Measurements from ENCODE around the gene MMP2.

Gene MMP2

GRCh38 chr16:55473587-55473986 lies 5.4 kb upstream of the MMP2 start:
- Mint-ChIP-seq H3K4me3 (no peak overlapping the region), H3K27me3 (peaks cover 47% of the 10 kb centered on the region), H3K27ac (ENCODE audit: low read depth) (no peak overlapping the region), H3K36me3 (ENCODE audit: insufficient read depth) (no peaks in the 10 kb centered on the region), H3K4me1 (peaks cover 6% of the 10 kb centered on the region), H3K9me3 (no peaks in the 10 kb centered on the region)
- DNase-seq (ENCODE audit: low spot score in 2 of 2): no peak
- ATAC-seq (replicated peaks; ENCODE audit: extremely low read depth, poor library complexity, severe bottlenecking): no peak

GRCh38 chr16:55474821-55475220 lies 4.2 kb upstream of the MMP2 start:
- Mint-ChIP-seq H3K9me3 (no peaks in the 10 kb centered on the region), H3K27ac (ENCODE audit: low read depth) (no peak overlapping the region)
- no peak for DNase-seq (ENCODE audit: low spot score in 2 of 2)

DNA sequence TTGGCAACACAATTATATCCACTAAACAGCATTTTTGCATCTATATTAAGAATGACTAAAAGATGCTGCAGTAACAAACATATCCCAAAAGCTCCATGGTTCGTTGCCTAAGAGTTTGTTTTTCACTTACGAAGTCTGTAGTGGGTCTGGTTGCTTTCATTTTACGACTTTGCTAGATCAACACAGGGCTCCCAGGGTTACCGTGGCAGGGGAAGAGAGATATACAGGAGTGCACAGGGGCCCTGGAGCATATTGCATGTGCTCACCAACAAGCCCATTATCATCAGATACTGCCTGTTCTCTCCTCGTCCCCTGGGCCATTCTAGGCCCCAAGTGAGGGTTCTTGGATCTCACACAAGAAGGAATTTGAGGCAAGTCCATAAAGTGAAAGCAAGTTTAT lies 3.1 kb upstream of the MMP2 start:
- Mint-ChIP-seq H3K27me3 (peaks cover 70% of the 10 kb centered on the region), H3K36me3 (ENCODE audit: insufficient read depth) (no peaks in the 10 kb centered on the region), H3K27ac (ENCODE audit: low read depth) (no peak overlapping the region), H3K4me1 (peaks cover 6% of the 10 kb centered on the region), H3K4me3 (no peak overlapping the region), H3K9me3 (no peaks in the 10 kb centered on the region)
- ATAC-seq (replicated peaks; ENCODE audit: extremely low read depth, poor library complexity, severe bottlenecking) (no peak), DNase-seq (ENCODE audit: low spot score in 2 of 2) (no peak)

More at GRCh38 chr16:55474821-55475220, 4.2 kb upstream of the MMP2 start:
- no peak for ATAC-seq (replicated peaks; ENCODE audit: extremely low read depth, poor library complexity, severe bottlenecking)
- Mint-ChIP-seq H3K4me3 (no peak overlapping the region), H3K36me3 (ENCODE audit: insufficient read depth) (no peaks in the 10 kb centered on the region), H3K27me3 (peaks cover 59% of the 10 kb centered on the region), H3K4me1 (peaks cover 6% of the 10 kb centered on the region)

GRCh38 chr16:55476625-55477533 lies 2.1 kb upstream of the MMP2 start:
- no peak overlapping the region for H3K4me3 Mint-ChIP-seq
- ATAC-seq (replicated peaks; ENCODE audit: extremely low read depth, poor library complexity, severe bottlenecking) (no peak), DNase-seq (ENCODE audit: low spot score in 2 of 2) (no peak)
- no peaks in the 10 kb centered on the region for H3K36me3 Mint-ChIP-seq (ENCODE audit: insufficient read depth)
- peaks cover 6% of the 10 kb centered on the region for H3K4me1 Mint-ChIP-seq
- no peaks in the 10 kb centered on the region for H3K9me3 Mint-ChIP-seq
- H3K27me3 Mint-ChIP-seq: peaks cover 66% of the 10 kb centered on the region
- H3K27ac Mint-ChIP-seq (ENCODE audit: low read depth): no peak overlapping the region

GRCh38 chr16:55477736-55478135 lies 1.3 kb upstream of the MMP2 start:
- DNase-seq (ENCODE audit: low spot score in 2 of 2): no peak
- Mint-ChIP-seq H3K9me3 (no peaks in the 10 kb centered on the region), H3K27ac (ENCODE audit: low read depth) (no peak overlapping the region), H3K27me3 (peaks cover 66% of the 10 kb centered on the region), H3K36me3 (ENCODE audit: insufficient read depth) (no peaks in the 10 kb centered on the region), H3K4me3 (no peak overlapping the region), H3K4me1 (peaks cover 6% of the 10 kb centered on the region)
- no peak for ATAC-seq (replicated peaks; ENCODE audit: extremely low read depth, poor library complexity, severe bottlenecking)

DNA sequence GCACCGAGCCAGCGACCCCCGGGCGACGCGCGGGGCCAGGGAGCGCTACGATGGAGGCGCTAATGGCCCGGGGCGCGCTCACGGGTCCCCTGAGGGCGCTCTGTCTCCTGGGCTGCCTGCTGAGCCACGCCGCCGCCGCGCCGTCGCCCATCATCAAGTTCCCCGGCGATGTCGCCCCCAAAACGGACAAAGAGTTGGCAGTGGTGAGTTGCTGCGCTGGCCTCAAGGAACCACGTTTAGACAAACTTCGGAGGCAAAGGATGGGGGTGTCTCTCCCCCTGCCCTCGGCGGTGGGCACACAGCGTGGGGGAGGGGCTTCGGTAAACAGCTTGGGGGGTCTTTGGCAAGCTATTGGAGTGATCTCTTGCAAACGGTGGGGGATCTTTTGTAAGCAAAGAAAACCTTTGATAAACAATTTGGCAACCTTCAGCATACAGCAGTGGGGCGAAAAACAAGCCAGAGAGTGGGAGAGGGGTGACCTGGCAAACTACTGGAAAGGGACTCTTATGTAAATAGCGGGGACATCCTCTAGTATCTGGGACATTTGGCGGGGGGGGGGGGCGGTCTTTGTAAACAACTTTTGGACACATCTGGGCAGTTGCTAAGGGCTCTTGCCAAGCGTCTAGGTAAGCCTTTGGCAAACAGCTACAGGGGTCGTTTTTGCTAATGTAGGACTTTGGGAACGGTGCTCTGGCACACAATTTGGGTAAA lies 587 bp downstream of the MMP2 start:
- no peak overlapping the region for H3K27ac Mint-ChIP-seq (ENCODE audit: low read depth)
- peaks cover 70% of the 10 kb centered on the region for H3K27me3 Mint-ChIP-seq
- peaks cover 2% of the 10 kb centered on the region for H3K9me3 Mint-ChIP-seq
- no peaks in the 10 kb centered on the region for H3K36me3 Mint-ChIP-seq (ENCODE audit: insufficient read depth)
- DNase-seq (ENCODE audit: low spot score in 2 of 2): no peak
- H3K4me1 Mint-ChIP-seq: peaks cover 6% of the 10 kb centered on the region
- H3K4me3 Mint-ChIP-seq: no peak overlapping the region
- ATAC-seq (replicated peaks; ENCODE audit: extremely low read depth, poor library complexity, severe bottlenecking): no peak

DNA sequence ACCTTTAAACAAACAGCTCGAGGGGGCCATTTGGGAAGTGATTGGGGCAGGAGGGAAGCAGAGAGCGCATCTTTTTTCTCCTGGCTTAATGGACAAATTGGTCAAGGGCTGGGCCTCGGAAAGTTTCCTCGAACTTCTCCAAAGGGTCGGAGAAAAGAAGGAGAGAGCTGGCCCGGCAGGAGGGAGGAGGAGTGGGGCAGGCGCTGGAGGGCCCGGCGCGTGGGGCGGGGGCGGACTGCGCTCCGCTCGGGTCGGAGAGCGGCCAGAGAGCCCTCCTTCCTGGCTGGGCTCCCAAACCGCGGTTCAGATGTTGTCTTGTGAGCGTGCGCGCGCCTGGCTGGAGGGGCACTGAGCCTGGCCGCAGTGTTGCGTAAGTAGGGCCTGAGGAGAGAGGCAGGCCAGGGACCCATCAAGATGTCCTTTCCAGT lies 1.2 kb downstream of the MMP2 start:
- ATAC-seq (replicated peaks; ENCODE audit: extremely low read depth, poor library complexity, severe bottlenecking) (no peak), DNase-seq (ENCODE audit: low spot score in 2 of 2) (no peak)
- peaks cover 7% of the 10 kb centered on the region for H3K9me3 Mint-ChIP-seq
- no peaks in the 10 kb centered on the region for H3K36me3 Mint-ChIP-seq (ENCODE audit: insufficient read depth)
- H3K4me1 Mint-ChIP-seq: peaks cover 6% of the 10 kb centered on the region
- no peak overlapping the region for H3K4me3 Mint-ChIP-seq
- H3K27me3 Mint-ChIP-seq: peaks cover 74% of the 10 kb centered on the region
- H3K27ac Mint-ChIP-seq (ENCODE audit: low read depth): no peak overlapping the region

DNA sequence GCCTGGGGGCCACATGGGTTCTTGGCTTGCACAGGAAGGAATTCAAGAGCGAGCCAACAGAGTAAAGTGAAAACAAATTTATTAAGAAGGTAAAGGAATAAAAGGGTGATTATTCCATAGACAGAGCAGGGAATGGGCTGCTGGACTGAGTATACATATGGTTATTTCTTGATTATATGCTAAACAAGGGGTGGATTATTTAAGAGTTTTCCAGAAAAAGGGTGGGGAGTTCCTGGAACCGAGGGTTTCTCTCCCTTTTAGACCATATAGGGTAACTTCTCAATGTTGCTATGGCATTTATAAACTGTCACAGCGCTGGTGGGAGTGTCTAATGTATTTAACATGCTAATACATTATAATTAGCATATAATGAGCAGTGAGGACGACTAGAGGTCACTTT lies 2.0 kb downstream of the MMP2 start:
- Mint-ChIP-seq H3K27me3 (peaks cover 66% of the 10 kb centered on the region), H3K9me3 (peaks cover 7% of the 10 kb centered on the region), H3K4me3 (no peak overlapping the region), H3K36me3 (ENCODE audit: insufficient read depth) (no peaks in the 10 kb centered on the region), H3K27ac (ENCODE audit: low read depth) (no peak overlapping the region), H3K4me1 (peaks cover 2% of the 10 kb centered on the region)
- DNase-seq (ENCODE audit: low spot score in 2 of 2): no peak
- ATAC-seq (replicated peaks; ENCODE audit: extremely low read depth, poor library complexity, severe bottlenecking): no peak

DNA sequence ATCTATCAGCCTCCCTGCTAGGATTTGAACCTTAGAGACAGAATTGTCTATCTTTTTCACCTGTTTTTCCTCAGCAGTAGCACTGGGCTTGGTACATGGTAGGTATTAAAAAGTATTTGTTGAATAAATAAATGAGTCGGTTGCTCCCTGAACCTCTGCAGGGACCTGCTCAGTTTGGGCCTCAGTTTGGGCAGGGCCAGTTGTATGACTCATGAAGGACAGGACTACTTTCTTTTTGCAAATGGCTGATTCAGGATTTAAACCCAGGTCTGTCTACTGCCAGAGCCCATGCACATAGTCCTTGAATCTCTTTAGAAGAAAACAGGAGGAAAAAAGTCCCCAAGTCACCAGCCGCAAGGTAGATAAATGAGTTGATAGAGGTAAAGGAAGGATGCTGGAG lies 3.1 kb downstream of the MMP2 start:
- Mint-ChIP-seq H3K9me3 (peaks cover 7% of the 10 kb centered on the region), H3K27me3 (peaks cover 58% of the 10 kb centered on the region), H3K27ac (ENCODE audit: low read depth) (no peak overlapping the region), H3K36me3 (ENCODE audit: insufficient read depth) (no peaks in the 10 kb centered on the region), H3K4me3 (no peak overlapping the region), H3K4me1 (no peaks in the 10 kb centered on the region)
- ATAC-seq (replicated peaks; ENCODE audit: extremely low read depth, poor library complexity, severe bottlenecking) (no peak), DNase-seq (ENCODE audit: low spot score in 2 of 2) (no peak)

DNA sequence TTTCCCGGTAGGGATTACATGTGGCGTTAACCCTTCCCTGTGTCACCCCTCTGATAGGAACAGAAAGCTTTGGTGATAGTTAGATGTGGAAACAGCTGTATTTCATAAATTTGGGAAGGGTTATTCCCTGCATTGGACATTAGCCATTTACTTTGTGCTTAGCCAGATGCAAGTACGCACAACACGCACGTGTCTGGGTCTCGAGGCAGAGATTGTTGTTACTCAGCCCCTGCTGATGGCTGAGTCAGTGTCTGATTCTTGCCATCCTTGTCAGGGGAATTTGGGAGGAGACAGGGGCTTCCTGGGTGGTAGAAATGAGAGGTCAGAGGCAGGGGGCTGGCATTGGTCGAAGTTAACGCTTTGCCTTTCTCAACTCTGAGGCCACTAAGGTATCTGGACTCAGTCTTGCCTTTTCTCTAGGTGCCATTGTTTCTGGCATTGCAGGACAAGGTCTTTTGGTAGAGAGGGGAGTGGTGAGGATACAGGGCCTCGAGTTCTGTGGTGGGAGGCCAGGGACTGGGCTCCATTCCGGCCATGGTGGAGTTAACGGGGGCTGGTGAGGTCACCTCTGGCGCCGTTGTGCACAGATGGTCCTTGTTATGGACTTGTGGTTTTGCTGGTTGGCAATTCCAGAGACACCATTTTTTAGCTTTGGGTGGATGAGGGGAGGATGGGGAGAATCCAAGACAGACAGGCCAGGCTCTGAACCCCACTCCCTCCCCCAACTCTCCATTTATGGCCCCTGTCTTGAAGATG lies 8.2 kb downstream of the MMP2 start:
- Mint-ChIP-seq H3K27me3 (peaks cover 24% of the 10 kb centered on the region), H3K4me1 (no peaks in the 10 kb centered on the region), H3K27ac (ENCODE audit: low read depth) (no peak overlapping the region), H3K36me3 (ENCODE audit: insufficient read depth) (no peaks in the 10 kb centered on the region), H3K4me3 (no peak overlapping the region), H3K9me3 (peaks cover 7% of the 10 kb centered on the region)
- no peak for ATAC-seq (replicated peaks; ENCODE audit: extremely low read depth, poor library complexity, severe bottlenecking)
- no peak for DNase-seq (ENCODE audit: low spot score in 2 of 2)

DNA sequence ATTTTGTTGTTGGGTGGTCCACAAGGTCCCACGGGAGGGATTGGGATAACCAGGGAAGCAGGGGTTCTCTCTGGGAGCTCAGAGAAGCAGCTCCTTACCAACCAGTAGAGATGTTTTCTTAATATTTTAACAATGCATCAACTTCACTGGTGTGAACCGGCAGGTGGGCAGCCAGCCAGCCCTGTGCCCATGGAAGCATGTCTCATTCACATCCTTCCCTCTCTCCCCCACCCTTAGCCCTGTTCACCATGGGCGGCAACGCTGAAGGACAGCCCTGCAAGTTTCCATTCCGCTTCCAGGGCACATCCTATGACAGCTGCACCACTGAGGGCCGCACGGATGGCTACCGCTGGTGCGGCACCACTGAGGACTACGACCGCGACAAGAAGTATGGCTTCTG lies 9.3 kb downstream of the MMP2 start:
- Mint-ChIP-seq H3K4me3 (no peak overlapping the region), H3K27me3 (peaks cover 24% of the 10 kb centered on the region), H3K9me3 (peaks cover 7% of the 10 kb centered on the region), H3K4me1 (no peaks in the 10 kb centered on the region), H3K36me3 (ENCODE audit: insufficient read depth) (no peaks in the 10 kb centered on the region), H3K27ac (ENCODE audit: low read depth) (no peak overlapping the region)
- DNase-seq (ENCODE audit: low spot score in 2 of 2) (no peak), ATAC-seq (replicated peaks; ENCODE audit: extremely low read depth, poor library complexity, severe bottlenecking) (no peak)

DNA sequence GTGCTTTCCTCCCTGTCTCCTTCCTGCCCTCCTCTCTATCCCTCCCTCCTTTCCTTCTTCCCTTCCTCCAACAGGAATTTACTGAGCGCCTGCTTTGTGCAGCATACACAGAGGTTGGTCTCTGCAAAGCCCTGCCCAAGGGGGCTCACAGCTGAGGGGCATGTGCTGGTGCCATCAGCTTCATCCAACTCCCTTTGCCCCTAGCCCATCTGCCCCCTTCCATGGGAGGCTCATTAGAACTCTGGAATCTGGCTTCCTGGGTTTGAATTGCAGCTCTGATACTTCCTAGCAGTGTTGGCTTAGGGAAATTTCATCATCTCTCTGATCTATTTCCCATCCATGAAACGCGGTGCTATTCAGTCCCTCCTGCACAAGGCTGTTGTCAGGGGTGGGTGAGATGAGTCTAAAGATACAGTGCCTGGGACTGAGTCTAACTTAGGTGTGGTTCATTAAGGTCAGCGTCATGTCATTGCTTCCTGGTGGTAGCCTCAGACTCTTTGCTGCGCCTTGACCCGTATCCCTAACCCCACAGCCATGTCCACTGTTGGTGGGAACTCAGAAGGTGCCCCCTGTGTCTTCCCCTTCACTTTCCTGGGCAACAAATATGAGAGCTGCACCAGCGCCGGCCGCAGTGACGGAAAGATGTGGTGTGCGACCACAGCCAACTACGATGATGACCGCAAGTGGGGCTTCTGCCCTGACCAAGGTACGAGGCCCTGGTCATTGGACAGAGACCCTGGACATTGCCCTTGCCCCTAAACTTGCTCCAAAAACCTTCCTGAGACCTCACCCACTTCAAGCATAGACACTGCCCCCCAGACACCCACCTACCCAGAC lies 10.3 kb downstream of the MMP2 start:
- no peaks in the 10 kb centered on the region for H3K4me1 Mint-ChIP-seq
- no peak overlapping the region for H3K4me3 Mint-ChIP-seq
- DNase-seq (ENCODE audit: low spot score in 2 of 2) (no peak), ATAC-seq (replicated peaks; ENCODE audit: extremely low read depth, poor library complexity, severe bottlenecking) (no peak)
- peaks cover 7% of the 10 kb centered on the region for H3K9me3 Mint-ChIP-seq
- H3K36me3 Mint-ChIP-seq (ENCODE audit: insufficient read depth): no peaks in the 10 kb centered on the region
- peaks cover 16% of the 10 kb centered on the region for H3K27me3 Mint-ChIP-seq
- H3K27ac Mint-ChIP-seq (ENCODE audit: low read depth): no peak overlapping the region
